Immature natural killer cell (primary cell): ENCODE measurements around the gene HCN2. TPM values are rescaled to one million over a fixed set of nuclear protein-coding genes. Genes with fewer than 3 reads are reported as not detected.

Source experiments
- DNase-seq, 3 donors: peaks; one replicate each; pipeline ENCODE4 v3.0.0; 2022; ENCODE audit warnings: mixed read lengths in 1 of 3
- H3K27ac Mint-ChIP-seq, 6 donors: one replicate each; pipeline ENCODE4 v1.8.0; 2020; ENCODE audit warnings: mixed read lengths in 6 of 6, mild to moderate bottlenecking in 5 of 6, inconsistent platforms in 4 of 6, moderate library complexity in 3 of 6
- H3K27me3 Mint-ChIP-seq, 3 donors: one replicate each; pipeline ENCODE4 v1.8.0; 2020 to 2021; ENCODE audit warnings: low read depth in 3 of 3, mild to moderate bottlenecking in 3 of 3, mixed read lengths in 3 of 3, moderate library complexity in 3 of 3, inconsistent platforms in 1 of 3
- H3K36me3 Mint-ChIP-seq, 3 donors: one replicate each; pipeline ENCODE4 v1.8.0; 2020; ENCODE audit warnings: mixed read lengths in 3 of 3, inconsistent platforms in 2 of 3, mild to moderate bottlenecking in 2 of 3
- H3K4me1 Mint-ChIP-seq, 2 donors: one replicate each; pipeline ENCODE4 v1.8.0; 2020; ENCODE audit warnings: inconsistent platforms in 2 of 2, mild to moderate bottlenecking in 2 of 2, mixed read lengths in 2 of 2, moderate library complexity in 1 of 2
- H3K4me3 Mint-ChIP-seq, 5 donors: one replicate each; pipeline ENCODE4 v1.8.0; 2020; ENCODE audit warnings: mild to moderate bottlenecking in 5 of 5, mixed read lengths in 5 of 5, inconsistent platforms in 3 of 5, moderate library complexity in 3 of 5
- H3K9me3 Mint-ChIP-seq, 6 donors: one replicate each; pipeline ENCODE4 v1.8.0; 2020; ENCODE audit warnings: mild to moderate bottlenecking in 6 of 6, mixed read lengths in 6 of 6, inconsistent platforms in 4 of 6, moderate library complexity in 3 of 6
- polyA plus RNA-seq, 3 donors: library from polyadenylated mRNA; unstranded; fragments of 300-500 nt; fragmentation: Illumina TruSeq; gene quantifications; one replicate each; pipeline ENCODE4 v1.2.3, GENCODE V29; 2021

The HCN2 gene
- polyA plus RNA-seq, 3 donors from 2014 or later, result not detected

DNA sequence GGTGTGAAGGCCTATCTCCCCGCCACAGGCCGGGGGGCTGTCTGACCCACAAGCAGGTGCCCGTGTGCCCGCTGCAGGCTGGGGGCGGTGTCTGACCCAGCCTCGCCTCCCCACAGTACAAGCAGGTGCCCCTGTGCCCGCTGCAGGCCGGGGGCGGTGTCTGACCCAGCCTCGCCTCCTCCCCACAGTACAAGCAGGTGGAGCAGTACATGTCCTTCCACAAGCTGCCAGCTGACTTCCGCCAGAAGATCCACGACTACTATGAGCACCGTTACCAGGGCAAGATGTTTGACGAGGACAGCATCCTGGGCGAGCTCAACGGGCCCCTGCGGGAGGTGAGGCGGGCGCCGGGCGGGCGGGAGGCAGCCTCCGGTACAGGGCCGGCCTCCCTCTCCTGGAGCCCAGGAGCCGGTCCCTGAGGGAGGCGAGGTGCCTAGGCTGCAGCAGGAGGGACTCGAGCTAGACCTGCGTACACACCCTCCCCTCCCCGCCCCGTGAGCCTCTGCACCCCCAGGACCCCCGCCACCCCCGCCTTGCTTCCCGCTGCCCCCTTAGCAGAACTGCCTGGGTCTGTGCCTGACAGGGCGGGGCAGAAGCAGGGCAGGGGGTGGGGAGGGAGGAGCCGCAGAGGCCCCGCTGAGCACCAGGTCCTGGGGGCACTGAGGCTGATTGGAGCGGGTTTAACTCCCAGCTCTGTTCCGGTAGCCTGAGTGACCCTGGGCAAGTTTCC lies 20.6 kb downstream of the HCN2 start:
- peak overlapping the region; percentile 80 to 94 (median 86) for H3K27ac Mint-ChIP-seq
- H3K4me1 Mint-ChIP-seq, result peaks cover 17 to 27% of the 10 kb centered on the region in 2 donors
- DNase-seq, result peak; percentile 16 to 34 (median 18)
- H3K27me3 Mint-ChIP-seq, result peaks cover 0 to 3% (median 1%) of the 10 kb centered on the region in 3 donors
- H3K36me3 Mint-ChIP-seq, result no peaks in the 10 kb centered on the region
- H3K9me3 Mint-ChIP-seq, result no peaks in the 10 kb centered on the region
- peak overlapping the region; percentile 79 to 87 (median 86) for H3K4me3 Mint-ChIP-seq

GRCh38 chr19:610801-611480 lies 21.3 kb downstream of the HCN2 start:
- Mint-ChIP-seq H3K27ac (peak overlapping the region; percentile 79 to 94 (median 80)), H3K4me1 (peaks cover 22 to 31% of the 10 kb centered on the region in 2 donors), H3K27me3 (peaks cover 0 to 3% (median 1%) of the 10 kb centered on the region in 3 donors), H3K36me3 (peaks cover 3% of the 10 kb centered on the region in 3 donors), H3K4me3 (peak overlapping the region; percentile 79 to 87 (median 86)), H3K9me3 (no peaks in the 10 kb centered on the region)
- DNase-seq, result peak; percentile 41 to 50 (median 41)

DNA sequence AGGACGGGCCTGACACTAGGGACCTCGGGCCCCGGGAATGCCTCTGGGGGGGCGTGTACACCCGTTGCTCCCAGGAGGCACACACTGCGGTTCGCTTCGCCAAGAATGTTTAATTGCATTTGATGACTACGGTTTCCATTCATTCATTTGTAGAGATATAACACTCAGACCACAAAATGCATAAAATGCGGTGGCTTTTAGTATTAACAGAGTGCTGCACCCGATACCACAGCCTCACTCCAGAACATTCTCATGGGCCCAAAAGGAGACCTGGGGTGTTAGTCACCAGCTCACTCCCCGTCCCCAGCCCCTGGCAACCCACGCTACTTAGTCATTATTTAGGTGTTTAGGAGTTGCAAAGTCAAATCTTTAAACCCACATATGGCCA lies 21.8 kb downstream of the HCN2 start:
- H3K4me1 Mint-ChIP-seq, result peaks cover 22 to 31% of the 10 kb centered on the region in 2 donors
- peak overlapping the region; percentile 70 to 94 (median 80) for H3K27ac Mint-ChIP-seq
- peak overlapping the region; percentile 79 to 87 (median 86) for H3K4me3 Mint-ChIP-seq
- H3K36me3 Mint-ChIP-seq, result peaks cover 3% of the 10 kb centered on the region in 3 donors
- no peaks in the 10 kb centered on the region for H3K9me3 Mint-ChIP-seq
- H3K27me3 Mint-ChIP-seq, result peaks cover 0 to 3% (median 1%) of the 10 kb centered on the region in 3 donors
- peak; percentile 62 to 68 (median 67) for DNase-seq

DNA sequence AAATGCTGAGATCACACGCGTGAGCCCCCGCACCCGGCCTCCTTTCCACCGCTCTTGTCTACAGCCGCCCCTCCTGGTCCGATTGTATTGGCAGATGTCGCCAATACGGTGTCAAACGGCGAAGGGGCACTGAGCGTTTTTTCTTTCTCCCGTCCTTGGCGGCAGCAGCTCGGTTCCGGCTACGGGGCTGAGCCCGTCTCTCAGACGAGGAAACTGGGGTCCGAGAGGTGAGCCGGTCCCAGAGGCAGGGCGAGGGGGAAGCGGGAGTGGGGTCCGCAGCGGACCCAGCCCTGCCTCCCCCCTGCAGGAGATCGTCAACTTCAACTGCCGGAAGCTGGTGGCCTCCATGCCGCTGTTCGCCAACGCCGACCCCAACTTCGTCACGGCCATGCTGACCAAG lies 23.3 kb downstream of the HCN2 start:
- H3K9me3 Mint-ChIP-seq, result no peaks in the 10 kb centered on the region
- no peak overlapping the region for H3K27ac Mint-ChIP-seq
- peaks cover 0 to 3% (median 1%) of the 10 kb centered on the region in 3 donors for H3K27me3 Mint-ChIP-seq
- no peak for DNase-seq
- peak overlapping the region in 1 of 5 donors; percentile 13 for H3K4me3 Mint-ChIP-seq
- peaks cover 3 to 9% (median 3%) of the 10 kb centered on the region in 3 donors for H3K36me3 Mint-ChIP-seq
- peaks cover 22 to 29% of the 10 kb centered on the region in 2 donors for H3K4me1 Mint-ChIP-seq

DNA sequence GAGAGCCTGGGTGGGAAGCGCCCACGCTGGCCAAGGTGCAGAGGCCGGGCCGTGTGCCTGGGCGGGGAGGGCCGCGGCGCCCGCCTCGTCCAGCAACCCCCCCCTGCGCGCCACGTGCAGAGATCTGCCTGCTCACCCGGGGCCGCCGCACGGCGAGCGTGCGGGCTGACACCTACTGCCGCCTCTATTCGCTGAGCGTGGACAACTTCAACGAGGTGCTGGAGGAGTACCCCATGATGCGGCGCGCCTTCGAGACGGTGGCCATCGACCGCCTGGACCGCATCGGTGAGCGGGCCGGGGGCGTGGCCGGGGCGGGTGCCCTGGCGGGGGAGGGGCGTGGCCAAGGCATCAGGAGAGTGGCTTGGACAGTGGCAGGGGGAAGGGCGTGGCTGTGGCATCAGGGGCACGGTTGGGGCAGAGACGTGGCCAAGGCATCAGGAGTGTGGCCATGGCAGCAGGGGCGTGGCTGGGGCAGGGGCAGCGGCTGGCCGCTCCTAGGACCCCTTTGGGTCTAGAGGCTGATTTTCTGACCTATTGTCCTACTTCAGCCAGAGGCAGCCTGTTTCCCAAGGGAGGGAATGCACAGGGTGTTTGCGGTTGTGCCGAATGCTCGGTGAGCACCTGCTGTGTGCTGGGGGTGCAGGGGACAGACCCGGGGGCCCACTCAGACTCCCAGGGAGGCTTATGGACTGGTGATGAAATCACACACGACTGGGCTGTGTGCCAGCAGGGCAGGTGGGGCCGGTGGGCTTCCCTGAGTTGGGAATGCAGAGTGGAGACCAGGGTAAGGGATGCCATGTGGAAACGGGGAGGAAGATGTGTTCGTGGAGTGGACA lies 24.3 kb downstream of the HCN2 start:
- Mint-ChIP-seq H3K27ac (no peak overlapping the region), H3K36me3 (peaks cover 3 to 12% (median 3%) of the 10 kb centered on the region in 3 donors), H3K4me3 (no peak overlapping the region)

DNA sequence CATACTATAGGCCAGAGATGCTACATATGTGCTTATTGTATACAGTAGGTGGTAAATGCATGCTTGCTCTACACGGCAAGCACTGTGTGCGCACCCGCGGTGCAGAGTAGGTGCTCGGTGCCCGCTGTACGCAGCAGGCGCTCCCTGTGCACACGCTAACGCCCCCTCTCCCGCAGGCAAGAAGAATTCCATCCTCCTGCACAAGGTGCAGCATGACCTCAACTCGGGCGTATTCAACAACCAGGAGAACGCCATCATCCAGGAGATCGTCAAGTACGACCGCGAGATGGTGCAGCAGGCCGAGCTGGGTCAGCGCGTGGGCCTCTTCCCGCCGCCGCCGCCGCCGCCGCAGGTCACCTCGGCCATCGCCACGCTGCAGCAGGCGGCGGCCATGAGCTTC lies 25.9 kb downstream of the HCN2 start:
- H3K27ac Mint-ChIP-seq, result no peak overlapping the region
- no peaks in the 10 kb centered on the region for H3K9me3 Mint-ChIP-seq
- peaks cover 0 to 5% (median 3%) of the 10 kb centered on the region in 3 donors for H3K27me3 Mint-ChIP-seq
- H3K36me3 Mint-ChIP-seq, result peaks cover 3 to 13% (median 3%) of the 10 kb centered on the region in 3 donors
- no peak for DNase-seq
- peak overlapping the region; percentile 68 to 79 (median 71) for H3K4me3 Mint-ChIP-seq
- peaks cover 16 to 19% of the 10 kb centered on the region in 2 donors for H3K4me1 Mint-ChIP-seq

More for the DNA sequence above, 24.3 kb downstream of the HCN2 start:
- Mint-ChIP-seq H3K9me3 (no peaks in the 10 kb centered on the region), H3K4me1 (peaks cover 22 to 25% of the 10 kb centered on the region in 2 donors), H3K27me3 (peaks cover 0 to 5% (median 3%) of the 10 kb centered on the region in 3 donors)
- DNase-seq, result no peak

GRCh38 chr19:616062-616700 lies 26.5 kb downstream of the HCN2 start:
- no peak overlapping the region for H3K4me3 Mint-ChIP-seq
- no peaks in the 10 kb centered on the region for H3K9me3 Mint-ChIP-seq
- peaks cover 0 to 5% (median under 1%) of the 10 kb centered on the region in 3 donors for H3K27me3 Mint-ChIP-seq

DNA sequence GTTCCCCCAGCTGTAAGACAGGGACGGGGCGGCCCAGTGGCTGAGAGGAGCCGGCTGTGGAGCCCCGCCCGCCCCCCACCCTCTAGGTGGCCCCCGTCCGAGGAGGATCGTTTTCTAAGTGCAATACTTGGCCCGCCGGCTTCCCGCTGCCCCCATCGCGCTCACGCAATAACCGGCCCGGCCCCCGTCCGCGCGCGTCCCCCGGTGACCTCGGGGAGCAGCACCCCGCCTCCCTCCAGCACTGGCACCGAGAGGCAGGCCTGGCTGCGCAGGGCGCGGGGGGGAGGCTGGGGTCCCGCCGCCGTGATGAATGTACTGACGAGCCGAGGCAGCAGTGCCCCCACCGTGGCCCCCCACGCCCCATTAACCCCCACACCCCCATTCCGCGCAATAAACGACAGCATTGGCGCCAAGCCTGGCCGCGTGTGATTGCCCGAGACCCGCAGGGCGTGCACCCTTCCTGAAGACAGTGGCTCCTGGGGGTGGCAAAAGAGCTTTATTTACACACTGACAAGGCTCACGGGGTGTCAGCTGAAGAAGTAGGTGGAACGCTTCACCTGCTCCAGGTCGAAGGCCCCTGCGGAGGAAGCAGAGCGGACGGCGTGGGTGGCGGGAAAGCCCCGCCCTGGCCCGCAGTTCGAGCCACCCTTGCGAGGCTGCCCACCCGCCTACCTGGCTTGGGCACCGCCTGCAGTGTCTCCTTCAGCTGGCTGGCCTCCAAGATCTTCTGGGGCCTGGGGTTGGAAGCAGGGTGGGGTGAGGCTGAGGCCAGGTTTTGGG lies 27.3 kb downstream of the HCN2 start:
- H3K9me3 Mint-ChIP-seq, result no peaks in the 10 kb centered on the region
- DNase-seq, result no peak
- H3K27ac Mint-ChIP-seq, result no peak overlapping the region
- no peak overlapping the region for H3K4me3 Mint-ChIP-seq
- peaks cover 3 to 13% (median 3%) of the 10 kb centered on the region in 3 donors for H3K36me3 Mint-ChIP-seq
- peaks cover 5 to 8% of the 10 kb centered on the region in 2 donors for H3K4me1 Mint-ChIP-seq
- peaks cover 0 to 5% (median 0%) of the 10 kb centered on the region in 3 donors for H3K27me3 Mint-ChIP-seq

More at GRCh38 chr19:616062-616700, 26.5 kb downstream of the HCN2 start:
- peaks cover 11 to 14% of the 10 kb centered on the region in 2 donors for H3K4me1 Mint-ChIP-seq
- no peak overlapping the region for H3K27ac Mint-ChIP-seq
- peaks cover 3 to 13% (median 3%) of the 10 kb centered on the region in 3 donors for H3K36me3 Mint-ChIP-seq
- no peak for DNase-seq

DNA sequence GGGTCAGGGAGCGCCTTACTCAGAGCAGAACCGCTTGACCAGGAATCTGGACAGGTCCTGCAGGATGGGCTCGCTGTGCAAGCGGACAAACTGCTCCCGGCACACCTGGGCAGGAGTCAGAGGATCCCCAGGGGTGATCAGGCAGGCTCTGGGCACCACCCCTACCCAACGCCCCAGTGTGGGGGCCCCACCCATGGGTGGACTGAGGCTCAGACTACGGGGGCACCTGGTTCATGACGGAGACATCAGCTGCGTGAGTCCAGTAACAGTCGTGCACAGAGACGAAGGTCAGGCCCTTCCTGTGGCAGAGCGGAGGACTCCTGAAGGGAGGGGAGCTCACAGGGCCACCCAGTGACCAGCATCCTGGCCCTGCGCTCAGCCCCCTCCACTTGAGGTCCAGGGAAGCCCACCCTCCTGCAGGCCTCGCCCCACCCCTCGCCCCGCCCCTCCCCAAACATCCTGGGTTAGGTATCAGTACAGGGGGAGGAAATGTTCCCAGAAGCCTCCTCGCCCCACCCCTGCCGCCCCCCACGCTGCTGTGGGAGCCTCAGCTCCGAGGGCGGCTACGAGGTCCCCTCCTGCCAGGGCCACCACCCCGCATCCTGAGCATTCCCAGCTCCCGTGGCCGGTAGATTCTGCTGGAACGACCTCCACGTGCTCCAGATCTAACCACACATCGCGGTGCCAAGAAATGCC lies 28.0 kb downstream of the HCN2 start:
- no peak for DNase-seq
- Mint-ChIP-seq H3K27me3 (peaks cover 0 to 5% (median 0%) of the 10 kb centered on the region in 3 donors), H3K36me3 (peaks cover 3 to 13% (median 3%) of the 10 kb centered on the region in 3 donors), H3K4me1 (peaks cover 5 to 6% of the 10 kb centered on the region in 2 donors), H3K4me3 (no peak overlapping the region), H3K27ac (no peak overlapping the region), H3K9me3 (no peaks in the 10 kb centered on the region)

GRCh38 chr19:618247-618619 lies 28.6 kb downstream of the HCN2 start:
- no peak overlapping the region for H3K27ac Mint-ChIP-seq
- DNase-seq, result no peak
- peaks cover 5 to 6% of the 10 kb centered on the region in 2 donors for H3K4me1 Mint-ChIP-seq
- H3K4me3 Mint-ChIP-seq, result no peak overlapping the region
- H3K27me3 Mint-ChIP-seq, result peaks cover 0 to 5% (median 0%) of the 10 kb centered on the region in 3 donors
- H3K9me3 Mint-ChIP-seq, result no peaks in the 10 kb centered on the region
- H3K36me3 Mint-ChIP-seq, result peaks cover 3 to 13% (median 3%) of the 10 kb centered on the region in 3 donors

GRCh38 chr19:618674-619285 lies 29.1 kb downstream of the HCN2 start:
- H3K27ac Mint-ChIP-seq, result no peak overlapping the region
- H3K27me3 Mint-ChIP-seq, result peaks cover 0 to 5% (median 3%) of the 10 kb centered on the region in 3 donors
- H3K4me1 Mint-ChIP-seq, result peaks cover 5 to 6% of the 10 kb centered on the region in 2 donors
- no peak overlapping the region for H3K4me3 Mint-ChIP-seq
- no peak for DNase-seq
- no peaks in the 10 kb centered on the region for H3K9me3 Mint-ChIP-seq
- peaks cover 3 to 13% (median 3%) of the 10 kb centered on the region in 3 donors for H3K36me3 Mint-ChIP-seq
